ENCODE measurements around the gene LRFN2. TPM values are rescaled to one million over a fixed set of nuclear protein-coding genes. Genes with fewer than 3 reads are reported as not detected.

The LRFN2 gene
- total RNA-seq, 1 donor from 2014 or later: not detected

GRCh38 chr6:40505191-40505810, 81.9 kb downstream of the LRFN2 start:
- H3K36me3 Mint-ChIP-seq (ENCODE audit: low read depth): no peaks in the 10 kb centered on the region
- no peak overlapping the region for H3K4me3 Mint-ChIP-seq
- H3K4me1 Mint-ChIP-seq: no peaks in the 10 kb centered on the region
- no peaks in the 10 kb centered on the region for H3K27me3 Mint-ChIP-seq (ENCODE audit: low read depth)
- no peak overlapping the region for H3K27ac Mint-ChIP-seq (ENCODE audit: unreplicated experiment)
- no peak for DNase-seq (ENCODE audit: low read depth, low spot score)
- no peak for TF ChIP-seq CTCF (conservative IDR thresholded peaks at IDR 0.05)
- H3K9me3 Mint-ChIP-seq: no peaks in the 10 kb centered on the region

- H3K36me3 Mint-ChIP-seq (ENCODE audit: low read depth): no peaks in the 10 kb centered on the region
- no peaks in the 10 kb centered on the region for H3K4me1 Mint-ChIP-seq
- H3K27ac Mint-ChIP-seq (ENCODE audit: unreplicated experiment): no peak overlapping the region
- no peak overlapping the region for H3K4me3 Mint-ChIP-seq
- H3K9me3 Mint-ChIP-seq: no peaks in the 10 kb centered on the region
- no peaks in the 10 kb centered on the region for H3K27me3 Mint-ChIP-seq (ENCODE audit: low read depth)
- no peak for TF ChIP-seq CTCF (conservative IDR thresholded peaks at IDR 0.05)
- DNase-seq (ENCODE audit: low read depth, low spot score): no peak
Observed at GRCh38 chr6:40504274-40504673, 82.9 kb downstream of the LRFN2 start.

DNA sequence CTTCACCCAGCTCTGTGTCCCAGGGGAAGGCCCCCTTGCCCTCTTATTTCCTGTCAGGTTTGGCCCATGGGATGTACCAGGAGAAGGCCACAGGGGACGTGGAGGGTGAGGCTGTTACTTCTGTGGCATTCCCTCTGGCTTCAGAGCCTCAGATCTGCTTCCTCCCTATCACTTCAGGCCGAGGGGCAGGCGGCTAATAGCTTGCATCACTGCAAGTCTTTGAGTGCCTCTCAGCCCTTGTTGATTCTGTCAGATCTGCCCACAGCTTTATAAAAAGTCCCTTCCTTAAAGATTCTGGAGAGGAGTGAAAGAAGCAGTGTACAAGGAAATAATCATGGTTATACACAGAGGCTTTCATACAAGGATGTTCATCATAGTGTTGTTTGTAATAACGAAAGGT, 86.9 kb downstream of the LRFN2 start:
- Mint-ChIP-seq H3K4me1 (no peaks in the 10 kb centered on the region), H3K4me3 (no peak overlapping the region), H3K27ac (ENCODE audit: unreplicated experiment) (no peak overlapping the region), H3K27me3 (ENCODE audit: low read depth) (peaks cover 6% of the 10 kb centered on the region), H3K9me3 (no peaks in the 10 kb centered on the region), H3K36me3 (ENCODE audit: low read depth) (no peaks in the 10 kb centered on the region)
- no peak for DNase-seq (ENCODE audit: low read depth, low spot score)
- TF ChIP-seq CTCF (conservative IDR thresholded peaks at IDR 0.05): no peak

- Mint-ChIP-seq H3K9me3 (no peaks in the 10 kb centered on the region), H3K4me1 (no peaks in the 10 kb centered on the region), H3K27me3 (ENCODE audit: low read depth) (peaks cover 6% of the 10 kb centered on the region), H3K4me3 (no peak overlapping the region), H3K36me3 (ENCODE audit: low read depth) (no peaks in the 10 kb centered on the region), H3K27ac (ENCODE audit: unreplicated experiment) (no peak overlapping the region)
- no peak for TF ChIP-seq CTCF (conservative IDR thresholded peaks at IDR 0.05)
- no peak for DNase-seq (ENCODE audit: low read depth, low spot score)
Observed at GRCh38 chr6:40499215-40499614, 87.9 kb downstream of the LRFN2 start.

DNA sequence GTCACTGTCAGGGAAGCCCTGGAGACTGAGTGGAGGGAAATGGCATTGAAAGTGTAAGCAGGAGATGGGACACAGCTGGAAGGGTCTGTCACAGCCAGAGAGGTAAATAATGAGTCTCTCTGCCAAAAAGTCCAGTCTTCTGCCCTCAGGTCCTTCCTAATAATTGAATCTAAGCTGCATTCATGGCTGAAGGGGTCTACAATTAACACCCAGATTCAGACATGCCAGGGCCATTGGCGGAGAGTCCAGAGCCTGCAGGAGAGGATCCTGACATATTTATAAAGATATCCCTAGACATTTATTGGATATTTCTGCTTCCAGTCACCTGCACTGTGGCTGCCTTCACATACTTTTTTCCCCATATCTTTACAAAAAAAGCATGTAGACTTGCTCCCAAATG, 89.0 kb downstream of the LRFN2 start:
- H3K36me3 Mint-ChIP-seq (ENCODE audit: low read depth): no peaks in the 10 kb centered on the region
- H3K27me3 Mint-ChIP-seq (ENCODE audit: low read depth): peaks cover 6% of the 10 kb centered on the region
- TF ChIP-seq CTCF (conservative IDR thresholded peaks at IDR 0.05): no peak
- H3K4me3 Mint-ChIP-seq: no peak overlapping the region
- no peak overlapping the region for H3K27ac Mint-ChIP-seq (ENCODE audit: unreplicated experiment)
- DNase-seq (ENCODE audit: low read depth, low spot score): no peak
- no peaks in the 10 kb centered on the region for H3K9me3 Mint-ChIP-seq
- H3K4me1 Mint-ChIP-seq: no peaks in the 10 kb centered on the region

Measured in neural crest cell (in vitro differentiated cells).